DMS53 treated with DMSO at 0.1 percent for 48 hours (cell line): ENCODE measurements around the gene AP5Z1.
A peak's percentile ranks its signal among the peaks of the same experiment; 100 is the strongest.
"Not testable (repeated sequence)": the region's sequence is repeated elsewhere in the genome, so short reads cannot be mapped to it uniquely, and the experiment has no call there.

ENCODE experiments used
- DNase-seq: peaks from one replicate; lab custom pipeline; 2025; ENCODE audit not compliant: unreplicated experiment; lab: John Stamatoyannopoulos, UW

Gene AP5Z1

GRCh38 chr7:4787947-4788626, 12.7 kb downstream of the AP5Z1 start:
- no peak for DNase-seq

GRCh38 chr7:4788627-4789189, 13.3 kb downstream of the AP5Z1 start:
- DNase-seq = no peak

GRCh38 chr7:4789194-4790077, 14.0 kb downstream of the AP5Z1 start:
- no peak for DNase-seq

GRCh38 chr7:4790078-4790465, 14.6 kb downstream of the AP5Z1 start:
- DNase-seq = no peak

GRCh38 chr7:4790516-4790991, 15.1 kb downstream of the AP5Z1 start:
- no peak for DNase-seq

GRCh38 chr7:4791101-4791737, 15.8 kb downstream of the AP5Z1 start:
- no peak for DNase-seq

- no peak for DNase-seq
Measured at GRCh38 chr7:4791738-4792536, 16.5 kb downstream of the AP5Z1 start.

GRCh38 chr7:4792537-4793126, 17.2 kb downstream of the AP5Z1 start:
- DNase-seq = no peak

- not testable (repeated sequence) for DNase-seq
Measured at GRCh38 chr7:4793385-4793993, 18.1 kb downstream of the AP5Z1 start.

GRCh38 chr7:4794171-4794570, 18.7 kb downstream of the AP5Z1 start:
- DNase-seq = not testable (repeated sequence)

GRCh38 chr7:4794591-4795350, 19.3 kb downstream of the AP5Z1 start:
- no peak for DNase-seq

GRCh38 chr7:4796453-4796852, 21.0 kb downstream of the AP5Z1 start:
- DNase-seq = no peak

- DNase-seq = peak; percentile 28
Measured at GRCh38 chr7:4797858-4798705, 22.7 kb downstream of the AP5Z1 start.

GRCh38 chr7:4798706-4799235, 23.3 kb downstream of the AP5Z1 start:
- DNase-seq = no peak

- DNase-seq = no peak
Measured at GRCh38 chr7:4799508-4800268, 24.3 kb downstream of the AP5Z1 start.

- DNase-seq = no peak
Measured at GRCh38 chr7:4800487-4800886, 25.1 kb downstream of the AP5Z1 start.
